ENCODE results near the gene TVP23A.

TVP23A gene

DNA sequence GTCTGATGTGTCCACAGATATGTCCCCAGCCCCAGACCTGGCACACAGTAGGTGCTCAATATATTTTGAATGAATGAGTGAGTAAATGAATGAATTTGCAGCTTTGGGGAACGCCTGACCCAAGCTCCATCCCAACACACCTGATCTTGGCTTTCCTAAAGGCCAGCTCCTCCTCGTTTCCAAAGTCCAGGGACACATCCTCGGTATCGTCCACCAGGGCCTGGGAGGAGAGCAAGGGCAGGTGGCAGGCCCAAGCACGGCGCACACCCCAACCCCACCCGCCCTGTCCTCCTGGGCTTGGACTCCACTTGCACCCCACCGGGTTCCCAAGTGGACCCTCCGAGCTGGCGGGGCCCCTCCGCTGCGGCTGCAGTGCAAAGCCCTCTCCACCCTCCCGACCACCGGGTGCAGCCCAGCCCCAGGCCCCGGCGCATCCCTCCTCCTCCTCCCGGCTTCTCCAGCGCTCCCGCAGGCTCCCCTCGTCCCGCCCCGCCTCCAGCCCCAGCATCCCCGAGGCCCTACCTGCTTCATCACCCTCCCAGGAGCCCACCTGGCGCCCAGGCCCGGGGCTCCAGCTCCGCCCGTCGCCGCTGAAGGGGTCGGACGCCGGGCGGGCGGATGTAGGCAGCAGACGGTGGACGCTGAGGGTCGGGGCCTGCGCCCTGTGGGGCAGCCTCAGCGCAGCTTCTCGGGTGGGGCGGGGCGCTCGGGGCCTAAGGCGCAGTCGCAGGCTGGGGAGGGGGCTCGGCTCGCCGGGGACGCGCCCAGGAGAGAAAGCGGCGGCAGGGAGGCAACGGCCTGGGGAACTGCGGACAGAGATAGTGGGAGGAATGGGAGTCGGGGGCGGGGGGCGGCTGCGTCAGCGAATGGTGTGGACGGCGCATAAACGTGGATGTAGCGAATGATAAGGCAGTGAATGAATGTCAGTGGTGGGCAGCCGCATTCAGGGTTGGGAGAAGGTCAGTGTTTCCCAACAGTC is at the start of gene TVP23A:
Gene TVP23A, minus strand, starts transcription at position 832 of the 979 bp plus-strand sequence. Its CDS starts 301 bp downstream, at position 531.
- DNase-seq: no peak

DNA sequence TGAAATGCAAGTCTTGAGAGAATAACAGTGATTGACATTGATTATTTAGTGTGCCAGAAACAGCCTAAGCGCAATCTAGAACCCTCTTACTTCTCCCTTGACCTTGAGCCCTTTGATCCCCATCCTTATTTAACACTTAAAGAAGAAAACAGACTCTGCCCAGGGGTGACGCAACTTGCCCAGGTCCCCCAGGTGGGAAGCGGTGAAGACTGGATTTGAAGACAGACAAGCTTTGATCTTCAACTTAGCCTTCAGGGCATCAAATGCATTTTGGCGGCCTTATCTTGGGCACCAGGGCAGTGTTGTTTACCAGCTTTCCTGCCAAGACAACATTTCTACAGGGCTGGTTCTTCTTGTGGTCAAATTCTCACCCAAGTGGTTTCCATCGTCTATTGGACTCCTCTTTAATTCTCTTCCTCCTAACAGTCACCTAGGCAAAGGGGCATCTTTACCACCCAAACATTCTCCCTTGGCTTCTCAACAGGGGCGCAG is 49.6 kb upstream of the TVP23A start:
- no peak for DNase-seq

DNA sequence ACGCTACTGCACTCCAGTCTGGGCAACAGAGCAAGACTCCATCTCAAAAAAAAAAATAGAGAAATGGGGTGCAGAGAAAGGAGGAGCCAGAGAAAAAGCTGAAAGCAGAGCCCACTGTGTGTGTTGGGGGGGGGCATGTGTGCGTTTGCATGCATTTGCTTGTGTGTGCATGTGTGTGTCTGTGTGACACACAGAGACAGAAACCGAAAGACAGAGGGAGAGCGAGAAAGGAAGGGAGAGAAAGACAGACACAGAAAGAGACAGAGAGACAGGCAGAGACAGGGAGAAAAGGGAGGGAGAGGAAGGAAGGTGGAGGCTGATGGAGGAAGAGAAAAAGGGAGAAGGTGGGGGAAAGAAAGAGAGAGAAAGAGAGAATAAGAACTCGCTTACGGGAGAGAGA is 48.6 kb upstream of the TVP23A start:
- DNase-seq: no peak

DNA sequence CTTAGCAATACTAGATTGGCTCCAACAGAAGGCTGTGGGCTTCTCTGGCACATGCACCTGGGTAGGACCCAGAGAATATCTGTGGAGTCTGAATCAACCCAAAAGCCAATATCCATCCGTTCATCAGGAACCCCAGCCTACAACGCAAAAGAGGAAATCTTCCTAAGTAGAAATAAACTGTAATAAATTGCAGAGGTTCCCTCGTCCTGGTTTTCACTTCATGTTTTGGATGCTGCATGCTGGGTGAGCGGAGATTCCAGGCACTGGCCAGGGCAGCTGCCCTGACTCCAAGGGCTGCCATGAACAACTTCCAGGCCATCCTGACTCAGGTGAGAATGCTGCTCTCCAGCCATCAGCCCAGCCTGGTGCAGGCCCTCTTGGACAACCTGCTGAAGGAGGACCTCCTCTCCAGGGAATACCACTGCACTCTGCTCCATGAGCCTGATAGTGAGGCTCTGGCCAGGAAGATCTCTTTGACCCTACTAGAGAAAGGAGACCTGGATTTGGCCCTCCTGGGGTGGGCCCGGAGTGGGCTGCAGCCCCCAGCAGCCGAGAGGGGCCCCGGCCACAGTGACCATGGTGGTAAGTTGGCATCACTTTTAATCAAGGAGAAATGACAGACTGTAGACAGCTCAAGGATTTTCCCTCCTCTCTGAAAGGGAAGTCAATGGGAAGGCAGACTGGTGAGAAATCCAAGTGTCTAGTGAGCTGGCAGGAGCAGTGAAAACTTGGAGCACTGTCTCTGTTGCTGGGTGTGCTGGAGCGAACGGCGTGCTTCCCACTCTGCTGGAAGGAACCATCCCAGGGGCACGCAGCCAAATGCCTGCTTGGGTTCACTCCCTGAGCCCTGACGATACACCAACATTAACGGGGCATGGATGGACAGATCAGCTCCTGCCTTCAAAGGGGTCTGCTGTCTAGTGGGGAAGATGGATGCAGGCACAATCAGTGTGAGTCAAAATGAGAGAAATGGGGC is 47.7 kb upstream of the TVP23A start:
- no peak for DNase-seq

DNA sequence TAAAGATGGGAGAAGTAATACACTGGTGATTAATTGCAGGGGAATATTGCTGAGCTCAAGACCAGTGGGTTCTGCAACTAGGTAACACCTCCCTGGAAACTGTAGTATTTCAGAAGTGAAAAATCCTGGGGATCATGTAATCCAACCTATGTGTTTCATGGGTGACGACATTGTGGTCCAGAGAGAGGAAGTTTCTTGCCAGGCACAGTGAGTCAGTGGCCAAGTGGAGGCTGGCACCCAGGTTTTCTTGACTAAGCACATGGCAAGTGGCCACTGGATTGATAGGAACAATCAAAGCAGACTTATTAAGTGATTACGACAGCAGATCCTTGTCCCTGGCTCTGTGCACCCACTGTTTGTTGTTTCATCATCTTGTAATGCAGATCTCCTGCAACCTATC is 43.8 kb upstream of the TVP23A start:
- DNase-seq: no peak

DNA sequence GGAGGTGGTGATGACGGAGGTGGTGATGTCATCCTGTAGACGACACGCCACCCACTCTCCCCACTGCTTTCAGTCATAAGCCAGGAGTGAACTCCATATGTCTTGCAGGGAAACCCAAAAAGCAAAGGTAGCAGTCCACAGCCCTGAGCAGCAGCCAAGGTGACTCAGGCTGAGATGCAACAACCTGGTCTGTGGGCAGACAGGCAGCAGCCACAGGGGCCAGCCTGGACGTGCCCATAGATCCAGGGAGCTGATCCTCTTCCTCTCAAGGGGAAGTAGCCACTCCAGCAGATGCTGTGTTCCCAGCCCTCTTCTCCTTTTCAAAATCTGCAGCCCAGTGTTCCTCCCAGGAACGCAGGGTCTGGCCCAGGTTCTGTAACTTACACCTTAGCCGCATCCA is 41.1 kb upstream of the TVP23A start:
- DNase-seq: no peak

DNA sequence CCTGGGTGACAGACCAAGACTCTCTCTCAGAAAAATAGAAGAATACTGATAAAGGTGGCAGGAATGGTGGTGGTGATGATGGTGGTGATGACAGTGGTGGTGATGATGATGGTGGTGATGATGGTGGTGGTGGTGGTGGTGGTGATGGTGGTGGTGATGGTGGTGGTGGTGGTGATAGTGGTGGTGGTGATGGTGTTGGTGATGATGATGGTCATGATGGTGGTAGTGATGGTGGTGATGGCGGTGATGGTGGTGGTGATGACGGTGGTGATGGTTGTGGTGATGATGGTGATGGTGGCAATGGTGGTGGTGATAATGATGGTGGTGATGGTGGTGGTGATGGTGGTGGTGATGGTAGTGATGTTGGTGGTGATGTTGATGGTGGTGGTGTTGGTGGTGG is 40.4 kb upstream of the TVP23A start:
- DNase-seq: no peak

DNA sequence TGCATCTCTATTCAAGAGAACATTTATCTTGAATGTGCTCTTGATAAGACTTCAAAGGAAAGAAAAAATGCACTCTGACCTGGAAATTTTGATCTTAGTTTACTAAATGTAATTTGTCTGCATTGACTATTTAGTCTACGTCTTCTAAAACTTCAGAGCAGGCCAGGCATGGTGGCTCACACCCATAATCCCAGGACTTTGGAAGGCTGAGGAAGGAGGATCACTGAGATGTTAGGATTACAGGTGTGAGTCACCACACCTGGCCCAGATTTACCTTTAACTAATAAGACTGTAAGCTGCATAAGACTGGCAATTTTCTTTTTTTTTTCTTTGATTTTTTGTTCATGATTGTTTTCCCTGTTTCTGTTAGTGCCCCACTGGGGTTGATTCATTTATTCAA is 39.6 kb upstream of the TVP23A start:
- no peak for DNase-seq

DNA sequence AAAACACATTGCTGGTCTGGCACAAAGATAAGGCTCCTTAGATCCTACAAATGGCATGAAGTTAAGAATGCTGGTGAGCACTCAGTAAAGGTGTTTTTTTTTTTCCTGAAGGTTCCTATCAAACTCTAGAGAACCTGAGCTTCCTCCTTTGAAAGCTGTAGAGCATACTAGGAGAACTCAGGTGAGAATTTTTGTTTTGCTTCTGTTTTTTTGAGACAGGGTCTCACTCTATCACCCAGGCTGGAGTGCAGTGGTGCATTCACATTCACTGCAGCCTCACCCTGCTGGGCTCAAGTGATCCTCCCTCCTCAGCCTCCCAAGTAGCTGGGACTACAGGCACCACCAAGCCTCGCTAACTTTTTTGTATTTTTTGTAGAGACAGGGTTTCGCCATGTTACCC is 37.4 kb upstream of the TVP23A start:
- no peak for DNase-seq

DNA sequence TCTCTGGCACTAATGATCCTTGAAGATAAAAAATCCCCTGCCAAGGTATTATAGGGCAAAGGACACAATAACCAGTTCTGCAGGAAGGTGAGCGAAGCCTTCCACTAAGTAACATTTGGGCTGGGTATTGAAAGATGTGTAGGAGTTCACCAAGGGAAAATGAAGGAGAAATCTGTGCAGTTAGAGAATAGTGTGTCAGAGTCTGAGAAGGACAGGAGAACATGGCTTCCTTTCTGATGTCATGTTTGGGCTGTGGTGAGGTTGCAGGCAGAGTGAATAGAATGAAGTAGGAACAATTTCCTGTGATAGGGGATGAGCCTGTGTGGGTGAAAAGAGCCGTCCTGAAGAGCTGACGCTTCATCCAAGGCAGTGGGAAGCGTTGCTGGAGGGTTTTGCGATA is 34.4 kb upstream of the TVP23A start:
- DNase-seq: no peak

DNA sequence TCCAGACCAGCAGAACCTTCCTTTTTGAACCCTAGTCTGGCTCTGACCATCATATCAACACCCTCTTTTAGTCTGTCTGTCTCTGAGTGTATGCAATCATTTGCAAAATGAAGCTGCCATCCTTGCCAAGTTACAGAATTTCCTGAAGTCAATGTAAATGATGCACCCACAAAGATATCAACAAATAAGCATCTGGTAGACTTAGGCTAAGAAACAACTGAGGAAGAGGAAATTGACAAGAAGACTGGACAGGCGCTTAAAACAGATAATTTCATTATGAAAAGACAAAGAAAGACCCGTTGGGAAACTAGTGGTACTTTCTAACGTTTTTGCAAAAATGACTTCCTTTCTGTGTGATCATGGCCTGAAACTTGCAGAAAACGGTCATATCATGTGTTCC is 33.7 kb upstream of the TVP23A start:
- DNase-seq: no peak

DNA sequence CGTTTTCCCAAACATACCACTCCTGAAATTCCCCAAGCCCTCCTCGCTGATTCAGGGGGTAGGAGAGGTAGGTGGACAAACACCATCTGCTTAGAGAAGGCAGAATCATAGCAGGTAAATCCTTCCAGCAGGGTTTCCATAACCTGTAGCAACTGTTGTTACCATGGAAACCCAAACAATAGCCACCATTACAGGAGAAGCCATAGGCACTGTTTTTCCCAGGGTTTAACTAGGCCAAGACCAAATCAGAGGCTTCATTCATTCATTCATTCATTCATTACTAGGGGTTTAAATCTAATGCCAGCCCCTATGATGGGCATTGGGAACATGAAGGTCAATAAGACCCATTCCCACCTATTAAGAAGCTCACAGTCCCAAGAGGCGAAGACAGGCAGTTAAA is 32.9 kb upstream of the TVP23A start:
- DNase-seq: no peak

DNA sequence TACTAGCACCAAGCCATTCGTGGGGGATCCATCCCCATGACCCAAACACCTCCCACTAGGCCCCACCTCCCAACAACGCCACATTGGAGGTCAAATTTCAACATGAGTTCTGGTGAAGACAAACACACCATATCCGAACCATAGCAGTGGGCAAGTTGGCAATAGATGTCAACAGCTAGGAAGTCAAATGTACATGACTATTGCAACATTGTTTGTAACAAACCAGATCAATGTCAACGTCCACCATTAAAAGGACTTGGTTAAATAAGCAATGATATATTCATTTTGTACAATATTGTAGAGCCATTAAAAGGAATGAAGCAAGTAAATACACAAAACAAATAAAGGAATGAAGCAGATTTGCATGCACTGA is 31.9 kb upstream of the TVP23A start:
- no peak for DNase-seq

DNA sequence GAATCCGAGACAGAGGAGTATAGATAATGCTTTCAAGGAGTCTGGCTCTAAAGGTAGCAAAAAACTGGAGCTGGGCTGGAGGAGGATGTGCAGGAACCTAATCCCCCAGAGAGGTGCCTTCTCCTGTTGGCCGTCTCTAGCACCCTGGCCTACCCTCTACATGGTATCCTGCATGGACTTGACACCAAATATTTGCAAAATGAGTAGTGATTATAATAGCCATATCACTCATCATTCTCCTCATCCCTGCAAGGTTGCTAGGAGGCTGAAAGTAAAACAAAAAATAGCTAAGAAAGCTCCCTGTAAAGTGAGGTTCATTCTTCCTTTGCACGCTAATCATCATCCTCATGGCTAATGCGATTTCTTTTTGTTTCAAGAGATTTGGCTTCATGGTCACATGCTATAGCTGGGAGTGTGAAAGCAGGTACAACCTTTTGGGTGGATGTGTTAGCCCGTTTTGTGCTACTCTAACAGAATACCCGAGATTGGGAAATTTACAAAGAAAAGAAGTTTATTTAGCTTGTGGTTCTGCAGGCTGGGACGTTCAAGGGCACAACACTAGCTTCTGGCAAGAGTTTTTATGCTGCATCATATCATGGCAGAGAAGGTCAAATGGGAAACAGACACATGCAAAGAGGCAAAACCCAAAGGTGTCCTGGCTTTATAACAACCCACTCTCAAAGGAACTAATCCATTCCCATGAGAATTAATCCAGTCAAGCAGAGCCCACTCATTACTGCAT is 31.3 kb upstream of the TVP23A start:
- DNase-seq: no peak

DNA sequence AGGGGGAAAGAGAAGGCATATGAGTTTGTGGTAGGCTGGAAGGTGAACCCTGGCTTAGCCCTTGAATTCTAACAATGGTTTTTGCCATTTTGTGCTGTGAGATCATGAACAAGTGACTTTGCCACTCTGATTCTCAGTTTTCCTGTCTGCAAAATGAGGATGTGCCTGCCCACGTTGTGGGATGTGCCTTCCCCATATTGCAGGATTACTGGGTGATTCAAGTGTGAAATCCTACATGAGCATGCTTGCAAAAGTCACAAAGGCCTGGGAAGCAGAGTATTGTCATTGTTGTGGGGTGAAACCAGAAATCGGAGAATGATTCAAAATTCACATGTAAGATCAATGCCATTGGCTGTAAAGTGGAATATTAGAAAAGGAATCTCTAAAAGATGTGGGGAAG is 28.6 kb upstream of the TVP23A start:
- no peak for DNase-seq

DNA sequence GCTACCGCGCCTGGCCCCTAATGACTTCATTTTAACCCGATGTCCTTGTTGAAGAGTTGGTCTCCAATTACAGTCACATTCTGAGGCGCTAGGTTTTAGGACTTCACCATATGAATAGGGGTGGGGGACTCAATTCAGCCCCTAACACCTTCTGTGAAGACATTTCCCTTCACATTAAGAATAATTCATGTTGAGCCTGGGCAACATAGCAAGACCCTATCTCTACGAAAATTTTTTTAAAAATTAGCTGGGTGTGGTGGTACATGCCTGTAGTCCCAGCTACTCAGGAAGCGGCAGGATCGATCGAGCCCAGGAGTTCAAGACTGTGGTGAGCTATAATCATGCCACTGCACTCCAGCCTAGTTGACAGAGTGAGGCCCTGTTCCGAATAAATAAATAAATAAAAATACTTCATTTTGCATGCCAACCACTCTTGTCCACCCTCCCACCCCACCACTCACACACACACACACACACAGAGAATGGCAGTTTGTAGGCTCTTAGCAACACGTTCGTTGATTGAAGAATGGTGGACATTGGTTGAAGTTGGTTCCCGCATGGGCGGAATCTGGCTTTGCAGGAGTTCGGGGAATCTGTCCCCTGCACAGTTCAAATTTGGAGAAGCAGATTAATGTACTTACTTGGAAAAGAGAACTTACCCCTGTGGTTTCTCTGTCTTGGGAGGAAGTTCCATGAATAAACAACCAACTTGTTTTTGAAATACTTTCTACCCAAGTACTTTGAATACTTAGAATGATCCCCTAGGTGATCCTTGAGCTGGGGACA is 27.8 kb upstream of the TVP23A start:
- no peak for DNase-seq

DNA sequence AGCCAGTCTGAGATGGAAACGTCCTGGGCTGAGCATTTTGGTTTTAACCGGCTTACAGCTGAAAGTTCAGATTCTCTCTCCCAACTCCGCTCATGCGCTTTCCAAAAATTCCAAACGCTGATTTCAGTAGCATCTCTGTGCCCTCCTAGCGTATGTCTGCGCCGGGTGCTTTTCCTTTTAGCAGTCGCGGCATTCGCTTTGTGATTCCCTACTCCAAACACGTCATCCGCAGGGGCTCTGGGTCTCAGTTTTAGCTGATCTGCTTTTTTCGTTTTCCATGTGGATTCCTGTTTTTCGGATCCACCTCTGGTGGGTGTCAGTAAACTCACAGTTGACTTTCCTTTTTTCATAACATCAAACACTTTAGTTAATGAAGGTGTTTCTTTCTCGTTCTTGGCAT is 22.1 kb upstream of the TVP23A start:
- DNase-seq: no peak

DNA sequence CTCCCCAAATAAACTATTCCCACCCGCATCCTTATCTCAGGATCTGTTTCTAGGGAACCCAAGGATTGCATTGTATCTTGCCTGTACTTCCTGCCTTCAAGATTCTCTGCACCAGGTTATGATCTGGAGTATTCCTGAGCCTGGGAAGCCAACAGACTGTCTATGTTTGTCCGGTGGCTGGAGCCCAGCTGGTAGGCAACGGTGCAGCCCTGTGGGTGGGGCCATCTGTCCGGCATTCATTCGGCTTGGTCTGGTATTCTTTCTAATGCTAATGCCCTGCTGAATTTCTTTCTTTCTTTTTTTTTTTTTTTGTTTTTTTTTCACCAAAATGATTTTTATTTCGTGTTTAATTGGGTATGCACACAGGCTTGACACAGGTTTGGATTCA is 20.7 kb upstream of the TVP23A start:
- DNase-seq: no peak

DNA sequence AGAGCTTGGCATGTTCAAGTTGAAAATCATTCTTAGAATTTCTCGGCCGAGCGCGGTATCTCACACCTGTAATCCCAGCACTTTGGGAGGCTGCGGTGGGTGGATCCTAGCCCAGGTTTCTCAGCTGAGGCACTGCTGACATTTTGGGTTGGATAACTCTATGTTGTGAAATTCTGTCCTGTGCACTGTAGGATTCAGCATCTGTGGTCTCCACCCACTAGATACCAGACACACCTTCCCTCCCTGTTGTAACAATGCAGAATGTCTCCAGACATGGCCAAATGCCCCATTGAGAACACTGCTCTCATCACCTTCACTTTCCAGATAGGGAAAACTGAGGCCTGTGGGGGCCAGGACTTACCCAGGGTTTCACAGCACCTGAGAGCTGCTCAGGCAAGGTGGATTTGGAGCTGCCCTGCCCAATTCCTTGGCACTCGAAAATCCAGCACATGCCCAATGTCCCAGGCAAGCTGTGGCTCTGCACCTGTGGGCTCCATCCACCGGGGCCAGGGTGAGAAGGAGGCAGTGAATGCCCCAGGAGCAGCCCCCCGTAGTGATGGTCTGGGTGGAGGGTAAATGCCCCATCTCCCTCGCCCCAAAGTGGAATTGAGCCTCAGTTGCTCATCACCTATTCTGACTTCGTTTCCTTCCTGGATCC is 20.2 kb upstream of the TVP23A start:
- no peak for DNase-seq

DNA sequence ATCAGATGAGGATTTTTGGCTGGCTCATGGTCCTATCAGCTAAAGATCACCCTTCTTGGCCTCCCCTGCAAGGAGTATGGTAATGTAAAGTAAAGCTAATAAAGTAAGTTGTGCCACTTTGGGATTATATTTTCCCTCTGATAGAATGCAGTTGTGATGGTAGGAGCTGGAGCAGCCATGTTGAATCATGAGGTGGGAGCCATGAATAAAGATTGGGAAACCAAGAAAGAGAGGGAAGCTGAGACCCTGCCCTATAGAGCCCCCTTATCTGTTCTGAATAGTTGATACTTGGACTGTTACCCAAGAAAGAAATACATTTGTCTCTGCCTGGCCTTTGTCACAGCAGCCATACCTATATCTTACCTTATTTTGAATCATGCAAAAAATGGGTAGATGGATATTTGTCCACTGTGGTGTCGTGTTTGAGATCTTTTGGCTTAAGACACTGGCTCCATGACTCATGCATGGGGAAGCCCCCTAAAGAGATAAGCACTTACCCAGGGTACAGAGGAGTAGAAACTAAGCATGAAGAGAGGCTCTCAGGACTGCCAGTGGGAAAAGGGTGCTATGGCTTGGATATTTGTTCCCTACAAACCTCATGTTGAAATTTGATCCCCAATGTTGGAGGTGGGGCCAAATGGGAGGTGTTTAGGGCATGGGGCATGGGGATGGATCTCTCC is 17.7 kb upstream of the TVP23A start:
- no peak for DNase-seq
